ENCODE data around the gene ATP5F1A. TPM values are rescaled to one million over a fixed set of nuclear protein-coding genes. Genes with fewer than 3 reads are reported as not detected.

ATP5F1A gene
- total RNA-seq, 6 experiments from 2014 or later = 446 to 523 (median 503) TPM

GRCh38 chr18:46034230-46034629, 63.9 kb downstream of the ATP5F1A start:
- Mint-ChIP-seq H3K36me3 (ENCODE audit: low read depth) (peaks cover 13% of the 10 kb centered on the region), H3K9me3 (no peaks in the 10 kb centered on the region), H3K27ac (no peak overlapping the region), H3K4me1 (ENCODE audit: low read depth) (peaks cover 10% of the 10 kb centered on the region), H3K4me3 (no peak overlapping the region), H3K27me3 (ENCODE audit: insufficient read depth) (peaks cover 3% of the 10 kb centered on the region; the same call in 1 of the 2 replicates)
- no peak for DNase-seq
- TF ChIP-seq CTCF (IDR thresholded peaks at IDR 0.05) = no peak

GRCh38 chr18:46031741-46032140, 66.4 kb downstream of the ATP5F1A start:
- H3K4me1 Mint-ChIP-seq (ENCODE audit: low read depth) = peaks cover 19% of the 10 kb centered on the region
- peaks cover 18% of the 10 kb centered on the region for H3K36me3 Mint-ChIP-seq (ENCODE audit: low read depth)
- peaks cover 4% of the 10 kb centered on the region; the same call in 1 of the 2 replicates for H3K27me3 Mint-ChIP-seq (ENCODE audit: insufficient read depth)

More at GRCh38 chr18:46031741-46032140, 66.4 kb downstream of the ATP5F1A start:
- DNase-seq = no peak
- H3K27ac Mint-ChIP-seq = no peak overlapping the region
- H3K4me3 Mint-ChIP-seq = no peak overlapping the region
- TF ChIP-seq CTCF (IDR thresholded peaks at IDR 0.05) = no peak
- no peaks in the 10 kb centered on the region for H3K9me3 Mint-ChIP-seq

Other genes with a start within 250 kb of the ATP5F1A start
- gene EPG5, start 131.0 kb downstream of the ATP5F1A start, total RNA-seq (2021; fragmentation: NEBNext Ultra II Directional; extraction: Animal tissue kit (Norgen Biotek cat#: 25700)) = 10 to 100 TPM; 36.8 to 63.6 (median 44.5) TPM
- gene PSTPIP2, start 26.0 kb downstream of the ATP5F1A start, total RNA-seq (2021; fragmentation: NEBNext Ultra II Directional; extraction: Animal tissue kit (Norgen Biotek cat#: 25700)) = 10 to 100 TPM in 1 of 6 experiments, 1 to 10 TPM in 5; 7.8 to 10.4 (median 8.7) TPM
- 10 to 100 TPM; 22.7 to 34.8 (median 31.6) TPM for gene HAUS1, start 6.1 kb upstream of the ATP5F1A start, total RNA-seq (2021; fragmentation: NEBNext Ultra II Directional; extraction: Animal tissue kit (Norgen Biotek cat#: 25700))

Measured in HFFc6 (cell line).